HG02759 (cell line): ENCODE data around the gene MYO3B.

Source experiments
- ATAC-seq: cut with Tn5 transposase; IDR thresholded peaks from one replicate; pipeline ENCODE4 v1.9.1; 2021; ENCODE audit warnings: mild to moderate bottlenecking, moderate library complexity; ENCODE audit not compliant: unreplicated experiment

MYO3B gene

GRCh38 chr2:170292415-170292814, 114.5 kb downstream of the MYO3B start:
- ATAC-seq, result no peak

- ATAC-seq, result no peak
Measured at GRCh38 chr2:170297496-170297895, 119.5 kb downstream of the MYO3B start.

- peak; percentile 77 for ATAC-seq
Measured at GRCh38 chr2:170298115-170298514, 120.2 kb downstream of the MYO3B start.

GRCh38 chr2:170298861-170299429, 121.0 kb downstream of the MYO3B start:
- no peak for ATAC-seq

- no peak for ATAC-seq
Measured at GRCh38 chr2:170300993-170301392, 123.0 kb downstream of the MYO3B start.

- ATAC-seq, result no peak
Measured at GRCh38 chr2:170301626-170302025, 123.7 kb downstream of the MYO3B start.

GRCh38 chr2:170305711-170306110, 127.8 kb downstream of the MYO3B start:
- no peak for ATAC-seq

GRCh38 chr2:170306293-170306873, 128.4 kb downstream of the MYO3B start:
- no peak for ATAC-seq

GRCh38 chr2:170307052-170307451, 129.1 kb downstream of the MYO3B start:
- no peak for ATAC-seq

- no peak for ATAC-seq
Measured at GRCh38 chr2:170307555-170308351, 129.8 kb downstream of the MYO3B start.

GRCh38 chr2:170310876-170311502, 133.0 kb downstream of the MYO3B start:
- no peak for ATAC-seq

- no peak for ATAC-seq
Measured at GRCh38 chr2:170313347-170313991, 135.5 kb downstream of the MYO3B start.

- ATAC-seq, result no peak
Measured at GRCh38 chr2:170313992-170314348, 136.0 kb downstream of the MYO3B start.

- ATAC-seq, result no peak
Measured at GRCh38 chr2:170314744-170315447, 136.9 kb downstream of the MYO3B start.

- no peak for ATAC-seq
Measured at GRCh38 chr2:170320948-170321347, 143.0 kb downstream of the MYO3B start.

GRCh38 chr2:170321526-170321925, 143.6 kb downstream of the MYO3B start:
- no peak for ATAC-seq

GRCh38 chr2:170322140-170322766, 144.3 kb downstream of the MYO3B start:
- ATAC-seq, result no peak

- no peak for ATAC-seq
Measured at GRCh38 chr2:170323743-170324142, 145.8 kb downstream of the MYO3B start.

GRCh38 chr2:170324640-170325046, 146.7 kb downstream of the MYO3B start:
- no peak for ATAC-seq

GRCh38 chr2:170330881-170331280, 152.9 kb downstream of the MYO3B start:
- no peak for ATAC-seq
